HEK293 (cell line): Measurements from ENCODE around the gene PPY.

Experiments used
- SALL2 ChIP-seq: fragments of 450-650 bp; formaldehyde crosslinking; IDR thresholded peaks from 2 replicates; pipeline ENCODE4 v1.5.0; 2017; ENCODE audit warnings: missing biosample characterization, mild to moderate bottlenecking, missing genetic modification characterization, borderline replicate concordance
- SCRT2 ChIP-seq: fragments of 450-650 bp; formaldehyde crosslinking; IDR thresholded peaks from 2 replicates; pipeline ENCODE4 v1.5.1; 2016; ENCODE audit warnings: missing biosample characterization, missing genetic modification characterization
- TCF7L2 ChIP-seq: IDR thresholded peaks from 2 replicates; pipeline ENCODE4 v1.6.1; 2011; ENCODE audit warnings: low read depth, mild to moderate bottlenecking, inconsistent platforms, low read length, moderate library complexity, borderline replicate concordance
- TRIM28 ChIP-seq: IDR thresholded peaks from 2 replicates; pipeline ENCODE4 v1.6.1; 2011; ENCODE audit warnings: low read length, control low read depth, borderline replicate concordance
- ZBTB20 ChIP-seq: fragments of 450-650 bp; formaldehyde crosslinking; IDR thresholded peaks from 2 replicates; pipeline ENCODE4 v1.5.1; 2016; ENCODE audit warnings: missing biosample characterization, missing genetic modification characterization
- ZBTB21 ChIP-seq: fragments of 450-650 bp; formaldehyde crosslinking; IDR thresholded peaks from 2 replicates; pipeline ENCODE4 v1.5.1; 2017; ENCODE audit warnings: missing biosample characterization, missing genetic modification characterization
- ZBTB8A ChIP-seq: fragments of 450-650 bp; formaldehyde crosslinking; IDR thresholded peaks from 2 replicates; pipeline ENCODE4 v1.5.1; 2016; ENCODE audit warnings: missing biosample characterization, missing genetic modification characterization
- ZFP3 ChIP-seq: fragments of 450-650 bp; formaldehyde crosslinking; IDR thresholded peaks from 2 replicates; pipeline ENCODE4 v1.5.1; 2016; ENCODE audit warnings: low read depth, missing biosample characterization, missing genetic modification characterization
- ZNF132 ChIP-seq: fragments of 450-650 bp; formaldehyde crosslinking; IDR thresholded peaks from 2 replicates; pipeline ENCODE4 v1.5.1; 2017; ENCODE audit warnings: missing biosample characterization, missing genetic modification characterization, borderline replicate concordance
- ZNF138 ChIP-seq: fragments of 450-650 bp; formaldehyde crosslinking; IDR thresholded peaks from 2 replicates; pipeline ENCODE4 v1.5.1; 2016; ENCODE audit warnings: missing biosample characterization, missing genetic modification characterization, borderline replicate concordance
- ZNF24 ChIP-seq: fragments of 450-650 bp; formaldehyde crosslinking; IDR thresholded peaks from 2 replicates; pipeline ENCODE4 v1.5.1; 2016; ENCODE audit warnings: missing biosample characterization, missing genetic modification characterization
- ZNF292 ChIP-seq: fragments of 450-650 bp; formaldehyde crosslinking; IDR thresholded peaks from 2 replicates; pipeline ENCODE4 v1.5.1; 2016; ENCODE audit warnings: low read depth, missing biosample characterization, missing genetic modification characterization, borderline replicate concordance
- ZNF391 ChIP-seq: fragments of 450-650 bp; formaldehyde crosslinking; IDR thresholded peaks from 2 replicates; pipeline ENCODE4 v1.5.1; 2016; ENCODE audit warnings: low read depth, missing biosample characterization, missing genetic modification characterization, borderline replicate concordance
- ZNF561 ChIP-seq: fragments of 450-650 bp; IDR thresholded peaks from 2 replicates; pipeline ENCODE4 v1.5.1; 2018; ENCODE audit warnings: missing biosample characterization, missing genetic modification characterization, borderline replicate concordance
- ZNF626 ChIP-seq: fragments of 450-650 bp; sonication (Bioruptor Pico); formaldehyde crosslinking; IDR thresholded peaks from 2 replicates; pipeline ENCODE4 v1.5.1; 2018; ENCODE audit warnings: missing biosample characterization, missing genetic modification characterization, inconsistent platforms
- ZNF660 ChIP-seq: fragments of 450-650 bp; IDR thresholded peaks from 2 replicates; pipeline ENCODE4 v1.5.1; 2018; ENCODE audit warnings: missing biosample characterization, mild to moderate bottlenecking, missing genetic modification characterization
- ZNF768 ChIP-seq: fragments of 450-650 bp; formaldehyde crosslinking; IDR thresholded peaks from 2 replicates; pipeline ENCODE4 v1.5.1; 2018; ENCODE audit warnings: missing biosample characterization, mild to moderate bottlenecking, missing genetic modification characterization
- TF ChIP-seq, protein P1 (sequence below): fragments of 450-650 bp; formaldehyde crosslinking; IDR thresholded peaks from 2 replicates; pipeline ENCODE4 v1.5.1; 2016; ENCODE audit warnings: missing biosample characterization, missing genetic modification characterization, borderline replicate concordance
- TF ChIP-seq, protein P2 (sequence below): fragments of 450-650 bp; formaldehyde crosslinking; IDR thresholded peaks from 2 replicates; pipeline ENCODE4 v1.5.1; 2016; ENCODE audit warnings: missing biosample characterization, missing genetic modification characterization
- TF ChIP-seq, protein P3 (sequence below): fragments of 450-650 bp; formaldehyde crosslinking; IDR thresholded peaks from 2 replicates; pipeline ENCODE4 v1.5.1; 2017; ENCODE audit warnings: missing biosample characterization, mild to moderate bottlenecking, missing genetic modification characterization, moderate library complexity
- TF ChIP-seq, protein P4 (sequence below): fragments of 450-650 bp; formaldehyde crosslinking; optimal IDR thresholded peaks from 2 replicates; pipeline ENCODE3; 2016; ENCODE audit warnings: missing biosample characterization, mild to moderate bottlenecking, missing genetic modification characterization
- TF ChIP-seq, protein P5 (sequence below): sonication (generic); formaldehyde crosslinking; IDR thresholded peaks from 2 replicates; pipeline ENCODE4 v1.8.1; 2022; ENCODE audit warnings: mild to moderate bottlenecking, moderate library complexity, missing genetic modification reagents
- TF ChIP-seq, protein P6 (sequence below): fragments of 450-650 bp; formaldehyde crosslinking; IDR thresholded peaks from 2 replicates; pipeline ENCODE4 v1.5.1; 2016; ENCODE audit warnings: missing biosample characterization, missing genetic modification characterization
- TF ChIP-seq, protein P7 (sequence below): fragments of 450-650 bp; formaldehyde crosslinking; IDR thresholded peaks from 2 replicates; pipeline ENCODE4 v1.5.1; 2016; ENCODE audit warnings: missing biosample characterization, missing genetic modification characterization

The PPY gene

DNA sequence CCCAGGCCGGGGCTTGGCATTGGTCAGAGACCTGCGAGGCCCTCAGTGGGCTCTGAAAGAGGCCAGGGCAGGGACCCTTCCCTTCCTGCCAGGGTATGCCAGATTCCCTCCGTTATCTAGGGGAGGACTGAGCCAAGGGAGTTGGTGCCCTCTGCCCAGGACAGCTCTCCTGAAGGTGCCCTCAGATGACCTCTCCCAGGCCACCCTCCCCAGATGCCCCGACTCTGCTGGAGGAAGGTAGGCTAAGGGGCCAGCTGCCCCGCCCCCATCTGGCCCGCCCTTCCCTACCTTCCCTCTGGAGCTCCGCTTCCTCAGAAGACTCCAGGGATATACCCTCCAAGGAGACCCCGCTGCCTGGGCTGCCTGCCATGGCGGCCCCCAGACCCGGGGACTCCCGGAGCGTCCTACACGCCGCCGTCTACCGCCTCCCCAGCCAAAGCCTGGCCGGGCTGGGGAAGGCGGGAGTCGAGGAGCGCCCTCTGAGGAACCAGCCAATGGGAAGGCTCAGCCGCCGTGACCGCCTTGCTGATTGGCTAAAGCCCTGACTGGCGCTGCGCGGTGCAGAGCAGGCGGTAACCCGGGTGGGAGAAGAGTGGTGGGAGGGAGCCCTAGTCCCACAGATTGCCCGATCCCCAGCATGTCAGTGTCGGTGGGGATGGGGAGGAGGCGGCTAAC, 42.0 kb downstream of the PPY start (continued):
- TF ChIP-seq ZNF24 (tag by site-specific recombination) (no peak), ZBTB21 (no peak), ZNF660 (tag by site-specific recombination) (no peak), ZBTB20 (tag by site-specific recombination) (peak; percentile 54; the same call in 1 of the 2 replicates), ZNF391 (no peak), ZNF292 (no peak), ZNF626 (tag by site-specific recombination) (no peak), ZNF138 (tag by site-specific recombination) (no peak), TCF7L2 (no peak), ZNF132 (no peak), ZBTB8A (tag by site-specific recombination) (no peak; the same call in none of the 2 replicates), ZFP3 (no peak), ZNF768 (tag by site-specific recombination) (no peak), SCRT2 (tag by site-specific recombination) (no peak), ZNF561 (tag by site-specific recombination) (no peak), SALL2 (tag by site-specific recombination) (no peak), TRIM28 (no peak)
- TF ChIP-seq, protein P1, sequence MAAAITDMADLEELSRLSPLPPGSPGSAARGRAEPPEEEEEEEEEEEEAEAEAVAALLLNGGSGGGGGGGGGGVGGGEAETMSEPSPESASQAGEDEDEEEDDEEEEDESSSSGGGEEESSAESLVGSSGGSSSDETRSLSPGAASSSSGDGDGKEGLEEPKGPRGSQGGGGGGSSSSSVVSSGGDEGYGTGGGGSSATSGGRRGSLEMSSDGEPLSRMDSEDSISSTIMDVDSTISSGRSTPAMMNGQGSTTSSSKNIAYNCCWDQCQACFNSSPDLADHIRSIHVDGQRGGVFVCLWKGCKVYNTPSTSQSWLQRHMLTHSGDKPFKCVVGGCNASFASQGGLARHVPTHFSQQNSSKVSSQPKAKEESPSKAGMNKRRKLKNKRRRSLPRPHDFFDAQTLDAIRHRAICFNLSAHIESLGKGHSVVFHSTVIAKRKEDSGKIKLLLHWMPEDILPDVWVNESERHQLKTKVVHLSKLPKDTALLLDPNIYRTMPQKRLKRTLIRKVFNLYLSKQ (tag by site-specific recombination): no peak
- TF ChIP-seq, protein P2, sequence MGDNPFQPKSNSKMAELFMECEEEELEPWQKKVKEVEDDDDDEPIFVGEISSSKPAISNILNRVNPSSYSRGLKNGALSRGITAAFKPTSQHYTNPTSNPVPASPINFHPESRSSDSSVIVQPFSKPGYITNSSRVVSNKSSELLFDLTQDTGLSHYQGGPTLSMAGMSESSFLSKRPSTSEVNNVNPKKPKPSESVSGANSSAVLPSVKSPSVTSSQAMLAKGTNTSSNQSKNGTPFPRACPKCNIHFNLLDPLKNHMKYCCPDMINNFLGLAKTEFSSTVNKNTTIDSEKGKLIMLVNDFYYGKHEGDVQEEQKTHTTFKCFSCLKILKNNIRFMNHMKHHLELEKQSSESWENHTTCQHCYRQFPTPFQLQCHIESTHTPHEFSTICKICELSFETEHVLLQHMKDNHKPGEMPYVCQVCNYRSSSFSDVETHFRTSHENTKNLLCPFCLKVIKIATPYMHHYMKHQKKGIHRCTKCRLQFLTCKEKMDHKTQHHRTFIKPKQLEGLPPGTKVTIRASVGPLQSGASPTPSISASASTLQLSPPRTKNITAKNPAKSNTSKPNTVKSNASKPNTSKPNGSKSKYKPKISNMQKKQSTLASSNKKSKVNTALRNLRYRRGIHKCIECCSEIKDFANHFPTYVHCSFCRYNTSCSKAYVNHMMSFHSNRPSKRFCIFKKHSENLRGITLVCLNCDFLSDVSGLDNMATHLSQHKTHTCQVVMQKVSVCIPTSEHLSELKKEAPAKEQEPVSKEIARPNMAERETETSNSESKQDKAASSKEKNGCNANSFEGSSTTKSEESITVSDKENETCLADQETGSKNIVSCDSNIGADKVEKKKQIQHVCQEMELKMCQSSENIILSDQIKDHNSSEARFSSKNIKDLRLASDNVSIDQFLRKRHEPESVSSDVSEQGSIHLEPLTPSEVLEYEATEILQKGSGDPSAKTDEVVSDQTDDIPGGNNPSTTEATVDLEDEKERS (tag by site-specific recombination): no peak
- TF ChIP-seq, protein P3, sequence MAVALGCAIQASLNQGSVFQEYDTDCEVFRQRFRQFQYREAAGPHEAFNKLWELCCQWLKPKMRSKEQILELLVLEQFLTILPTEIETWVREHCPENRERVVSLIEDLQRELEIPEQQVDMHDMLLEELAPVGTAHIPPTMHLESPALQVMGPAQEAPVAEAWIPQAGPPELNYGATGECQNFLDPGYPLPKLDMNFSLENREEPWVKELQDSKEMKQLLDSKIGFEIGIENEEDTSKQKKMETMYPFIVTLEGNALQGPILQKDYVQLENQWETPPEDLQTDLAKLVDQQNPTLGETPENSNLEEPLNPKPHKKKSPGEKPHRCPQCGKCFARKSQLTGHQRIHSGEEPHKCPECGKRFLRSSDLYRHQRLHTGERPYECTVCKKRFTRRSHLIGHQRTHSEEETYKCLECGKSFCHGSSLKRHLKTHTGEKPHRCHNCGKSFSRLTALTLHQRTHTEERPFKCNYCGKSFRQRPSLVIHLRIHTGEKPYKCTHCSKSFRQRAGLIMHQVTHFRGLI: no peak
- TF ChIP-seq, protein P4, sequence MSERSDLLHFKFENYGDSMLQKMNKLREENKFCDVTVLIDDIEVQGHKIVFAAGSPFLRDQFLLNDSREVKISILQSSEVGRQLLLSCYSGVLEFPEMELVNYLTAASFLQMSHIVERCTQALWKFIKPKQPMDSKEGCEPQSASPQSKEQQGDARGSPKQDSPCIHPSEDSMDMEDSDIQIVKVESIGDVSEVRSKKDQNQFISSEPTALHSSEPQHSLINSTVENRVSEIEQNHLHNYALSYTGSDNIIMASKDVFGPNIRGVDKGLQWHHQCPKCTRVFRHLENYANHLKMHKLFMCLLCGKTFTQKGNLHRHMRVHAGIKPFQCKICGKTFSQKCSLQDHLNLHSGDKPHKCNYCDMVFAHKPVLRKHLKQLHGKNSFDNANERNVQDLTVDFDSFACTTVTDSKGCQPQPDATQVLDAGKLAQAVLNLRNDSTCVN (tag by site-specific recombination): peak; percentile 32
- TF ChIP-seq, protein P5, sequence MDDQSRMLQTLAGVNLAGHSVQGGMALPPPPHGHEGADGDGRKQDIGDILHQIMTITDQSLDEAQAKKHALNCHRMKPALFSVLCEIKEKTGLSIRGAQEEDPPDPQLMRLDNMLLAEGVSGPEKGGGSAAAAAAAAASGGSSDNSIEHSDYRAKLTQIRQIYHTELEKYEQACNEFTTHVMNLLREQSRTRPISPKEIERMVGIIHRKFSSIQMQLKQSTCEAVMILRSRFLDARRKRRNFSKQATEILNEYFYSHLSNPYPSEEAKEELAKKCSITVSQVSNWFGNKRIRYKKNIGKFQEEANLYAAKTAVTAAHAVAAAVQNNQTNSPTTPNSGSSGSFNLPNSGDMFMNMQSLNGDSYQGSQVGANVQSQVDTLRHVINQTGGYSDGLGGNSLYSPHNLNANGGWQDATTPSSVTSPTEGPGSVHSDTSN: 0 out of 2 replicates have a peak, but pooled peaks have one; percentile 27
- TF ChIP-seq, protein P6, sequence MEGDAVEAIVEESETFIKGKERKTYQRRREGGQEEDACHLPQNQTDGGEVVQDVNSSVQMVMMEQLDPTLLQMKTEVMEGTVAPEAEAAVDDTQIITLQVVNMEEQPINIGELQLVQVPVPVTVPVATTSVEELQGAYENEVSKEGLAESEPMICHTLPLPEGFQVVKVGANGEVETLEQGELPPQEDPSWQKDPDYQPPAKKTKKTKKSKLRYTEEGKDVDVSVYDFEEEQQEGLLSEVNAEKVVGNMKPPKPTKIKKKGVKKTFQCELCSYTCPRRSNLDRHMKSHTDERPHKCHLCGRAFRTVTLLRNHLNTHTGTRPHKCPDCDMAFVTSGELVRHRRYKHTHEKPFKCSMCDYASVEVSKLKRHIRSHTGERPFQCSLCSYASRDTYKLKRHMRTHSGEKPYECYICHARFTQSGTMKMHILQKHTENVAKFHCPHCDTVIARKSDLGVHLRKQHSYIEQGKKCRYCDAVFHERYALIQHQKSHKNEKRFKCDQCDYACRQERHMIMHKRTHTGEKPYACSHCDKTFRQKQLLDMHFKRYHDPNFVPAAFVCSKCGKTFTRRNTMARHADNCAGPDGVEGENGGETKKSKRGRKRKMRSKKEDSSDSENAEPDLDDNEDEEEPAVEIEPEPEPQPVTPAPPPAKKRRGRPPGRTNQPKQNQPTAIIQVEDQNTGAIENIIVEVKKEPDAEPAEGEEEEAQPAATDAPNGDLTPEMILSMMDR (tag by site-specific recombination): no peak
- TF ChIP-seq, protein P7, sequence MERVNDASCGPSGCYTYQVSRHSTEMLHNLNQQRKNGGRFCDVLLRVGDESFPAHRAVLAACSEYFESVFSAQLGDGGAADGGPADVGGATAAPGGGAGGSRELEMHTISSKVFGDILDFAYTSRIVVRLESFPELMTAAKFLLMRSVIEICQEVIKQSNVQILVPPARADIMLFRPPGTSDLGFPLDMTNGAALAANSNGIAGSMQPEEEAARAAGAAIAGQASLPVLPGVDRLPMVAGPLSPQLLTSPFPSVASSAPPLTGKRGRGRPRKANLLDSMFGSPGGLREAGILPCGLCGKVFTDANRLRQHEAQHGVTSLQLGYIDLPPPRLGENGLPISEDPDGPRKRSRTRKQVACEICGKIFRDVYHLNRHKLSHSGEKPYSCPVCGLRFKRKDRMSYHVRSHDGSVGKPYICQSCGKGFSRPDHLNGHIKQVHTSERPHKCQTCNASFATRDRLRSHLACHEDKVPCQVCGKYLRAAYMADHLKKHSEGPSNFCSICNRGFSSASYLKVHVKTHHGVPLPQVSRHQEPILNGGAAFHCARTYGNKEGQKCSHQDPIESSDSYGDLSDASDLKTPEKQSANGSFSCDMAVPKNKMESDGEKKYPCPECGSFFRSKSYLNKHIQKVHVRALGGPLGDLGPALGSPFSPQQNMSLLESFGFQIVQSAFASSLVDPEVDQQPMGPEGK (tag by site-specific recombination): peak; percentile 66; the same call in 1 of the 2 replicates
